ENCODE measurements around the gene ZNF778. TPM values are rescaled to one million over a fixed set of nuclear protein-coding genes. Genes with fewer than 3 reads are reported as not detected.

ZNF778 gene
- total and polyA plus RNA-seq, 2 of the 8 experiments (the other 6 are each of a cell fraction or from before 2014, with no cell fraction given) = 9.5 to 21.9 TPM

DNA sequence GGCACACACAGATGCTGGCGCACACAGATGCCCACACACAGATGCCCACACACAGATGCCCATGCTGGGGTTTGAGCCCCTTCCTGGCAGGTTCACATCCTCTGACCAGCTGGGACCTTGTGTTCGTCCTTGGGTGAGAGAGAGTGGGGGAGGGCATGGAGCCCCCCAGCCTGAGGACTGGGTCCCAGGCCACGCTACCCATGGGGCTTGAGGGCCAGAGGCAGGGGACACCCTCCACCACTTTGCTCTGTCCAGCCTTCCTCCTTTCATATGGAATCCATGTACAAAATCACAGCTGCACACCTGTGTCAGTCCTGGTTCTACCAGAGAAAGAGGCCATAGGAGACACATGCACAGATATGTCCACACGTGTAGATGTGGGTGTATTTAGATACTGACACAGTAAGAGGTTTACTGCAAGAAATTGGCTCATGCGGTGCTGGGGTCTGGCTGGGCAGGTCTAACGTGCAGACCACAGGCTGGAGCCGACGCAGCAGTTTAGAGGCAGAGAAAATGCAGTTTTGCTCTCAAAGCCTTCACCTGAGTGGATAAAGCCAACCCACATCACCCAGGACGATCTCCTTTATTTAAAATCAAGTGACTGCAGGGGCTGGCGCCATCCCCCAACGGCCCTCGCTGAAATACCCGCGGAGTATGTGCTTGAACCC is 28.0 kb upstream of the ZNF778 start:
- Histone ChIP-seq H2BK20ac (ENCODE audit: low read length) (no peak overlapping the region), H4K5ac (ENCODE audit: insufficient read length, low read depth, low read length) (no peak overlapping the region), H3K56ac (replicated peaks; ENCODE audit: insufficient read length, low read depth, low read length) (no peak overlapping the region), H2BK5ac (ENCODE audit: low read depth, low read length) (no peak overlapping the region), H3K14ac (ENCODE audit: insufficient read length) (no peak overlapping the region), H3K9ac (replicated peaks in 1 of 4; ENCODE audit: extremely low read depth in 1 of 4, low read depth in 3 of 4, low read length in 3 of 4) (no peak overlapping the region), H3K4me2 (ENCODE audit: insufficient read depth in 1 of 2, low read depth in 2 of 2, low read length in 2 of 2) (no peak overlapping the region), H4K8ac (ENCODE audit: extremely low read depth, insufficient read depth, low read length) (no peak overlapping the region), H2BK120ac (replicated peaks; ENCODE audit: low read depth, low read length) (no peak overlapping the region), H3K4ac (replicated peaks; ENCODE audit: insufficient read length, low read depth, low read length) (no peak overlapping the region), H3K9me3 (ENCODE audit: insufficient read depth in 2 of 2, low read depth in 1 of 2, low read length in 1 of 2) (no peaks in the 10 kb centered on the region; a peak in 1 of 4 replicates), H3K4me1 (replicated peaks in 1 of 4; ENCODE audit: control insufficient read depth in 3 of 4, insufficient read depth in 4 of 4, low read length in 3 of 4) (no peaks in the 10 kb centered on the region; a peak in 1 of 7 replicates), H2AFZ (ENCODE audit: low read length) (no peak overlapping the region), H3K27me3 (replicated peaks in 1 of 4; ENCODE audit: control insufficient read depth in 3 of 4, extremely low read depth in 1 of 4, insufficient read depth in 3 of 4, low read length in 3 of 4) (peaks cover 0 to 9% (median 6%) of the 10 kb centered on the region in 4 experiments; a peak in 6 of 7 replicates), H3K4me3 (ENCODE audit: extremely low read depth in 1 of 4, insufficient read depth in 2 of 4, low read depth in 3 of 4, low read length in 4 of 4) (no peak overlapping the region), H3K27ac (ENCODE audit: low read depth, low read length) (no peak overlapping the region), H3K23ac (ENCODE audit: insufficient read length) (no peak overlapping the region), H3K23me2 (ENCODE audit: low read depth, low read length) (peaks cover 6% of the 10 kb centered on the region; the same call in 1 of the 2 replicates), H2AK5ac (ENCODE audit: low read depth, low read length) (no peak overlapping the region), H4K91ac (replicated peaks; ENCODE audit: insufficient read length, low read length) (no peak overlapping the region), H2BK15ac (ENCODE audit: low read length) (no peak overlapping the region), H3K18ac (ENCODE audit: extremely low read depth, low read length) (no peak overlapping the region), H2BK12ac (ENCODE audit: low read depth, low read length) (no peak overlapping the region), H4K20me1 (replicated peaks in 1 of 2; ENCODE audit: control insufficient read depth in 1 of 2, insufficient read depth in 2 of 2, low read length in 2 of 2) (peaks cover 2 to 6% of the 10 kb centered on the region in 2 experiments), H3K36me3 (ENCODE audit: control insufficient read depth in 2 of 4, insufficient read depth in 4 of 4, low read length in 3 of 4) (no peaks in the 10 kb centered on the region), H3K79me2 (ENCODE audit: control insufficient read depth in 1 of 2, insufficient read depth in 2 of 2, low read length in 2 of 2) (no peaks in the 10 kb centered on the region), H3K79me1 (ENCODE audit: low read depth, low read length) (no peaks in the 10 kb centered on the region)
- FAIRE-seq = no peak
- TF ChIP-seq TCF12 (IDR thresholded peaks at IDR 0.05; ENCODE audit: low read depth, low read length) (no peak), SUZ12 (IDR thresholded peaks at IDR 0.05; ENCODE audit: low read length) (no peak), SAP30 (IDR thresholded peaks at IDR 0.05; ENCODE audit: insufficient read depth, insufficient replicate concordance, low read length) (no peak), POU5F1 (IDR thresholded peaks at IDR 0.05; ENCODE audit: low read depth, low read length) (no peak), SIN3A (conservative IDR thresholded peaks at IDR 0.05 in 1 of 2, IDR thresholded peaks at IDR 0.05 in 1 of 2; ENCODE audit: low read depth in 1 of 2, low read length in 2 of 2) (no peak), SP4 (IDR thresholded peaks at IDR 0.05; ENCODE audit: low read length) (no peak), BCL11A (IDR thresholded peaks at IDR 0.05; ENCODE audit: low read depth in 2 of 2, low read length in 2 of 2) (no peak)
- TF ChIP-seq, protein P1, sequence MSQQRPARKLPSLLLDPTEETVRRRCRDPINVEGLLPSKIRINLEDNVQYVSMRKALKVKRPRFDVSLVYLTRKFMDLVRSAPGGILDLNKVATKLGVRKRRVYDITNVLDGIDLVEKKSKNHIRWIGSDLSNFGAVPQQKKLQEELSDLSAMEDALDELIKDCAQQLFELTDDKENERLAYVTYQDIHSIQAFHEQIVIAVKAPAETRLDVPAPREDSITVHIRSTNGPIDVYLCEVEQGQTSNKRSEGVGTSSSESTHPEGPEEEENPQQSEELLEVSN (IDR thresholded peaks at IDR 0.05) = no peak
- WGBS, 2 experiments (ENCODE audit: extremely low coverage in 1 of 2, insufficient coverage in 1 of 2, insufficient read length in 1 of 2, insufficient replicate concordance in 2 of 2, low coverage in 1 of 2, low lambda C conversion rate in 2 of 2, missing lambda C conversion rate in 1 of 2) = 83% methylated on average over 14 of the region's 14 CpGs; no CpG with 5 or more reads in 1 of the 2 experiments
- CTCF ChIA-PET (ENCODE audit: partially characterized antibody) = interaction anchor here (1.4 to 2.2 kb wide), 2 partner anchors 15 to 22 kb away, joined by 6 to 10 read pairs; no protein-coding TSS in a partner anchor
- POLR2A ChIA-PET (ENCODE audit: partially characterized antibody) = no interaction called here
- no peak for DNase-seq (ENCODE audit: low read depth in 1 of 2, low spot score in 2 of 2)
